Adipose tissue (tissue), 3 donors: Measurements from ENCODE around the gene HTR2B. TPM values are rescaled to one million over a fixed set of nuclear protein-coding genes. Genes with fewer than 3 reads are reported as not detected.
"Not testable (repeated sequence)": the region's sequence is repeated elsewhere in the genome, so short reads cannot be mapped to it uniquely, and the experiment has no call there.

ENCODE experiments used
- H3K27ac ChIP-seq: one replicate; pipeline ENCODE4 v1.5.1; 2013; ENCODE audit warnings: low read depth, low read length
- WGBS, 3 donors: extraction: QIAGEN DNeasy Blood & Tissue Kit; methylation state at CpG; one replicate each; pipeline ENCODE4 v1.1.7; 2013; 5-methylcytosine and 5-hydroxymethylcytosine counted together
- polyA plus RNA-seq, 3 donors: library from polyadenylated mRNA; stranded (reverse); fragments of 200-250 nt; gene quantifications; one replicate each; pipeline ENCODE4 v1.2.3, GENCODE V29; 2013
- donor health status: healthy with polysubstance abuse.
- donor health status: Bipolar disorder and iron deficiency.
- donor health status: healthy.

The HTR2B gene
- polyA plus RNA-seq: under 1 TPM; 0.05 to 0.67 (median 0.12) TPM

DNA sequence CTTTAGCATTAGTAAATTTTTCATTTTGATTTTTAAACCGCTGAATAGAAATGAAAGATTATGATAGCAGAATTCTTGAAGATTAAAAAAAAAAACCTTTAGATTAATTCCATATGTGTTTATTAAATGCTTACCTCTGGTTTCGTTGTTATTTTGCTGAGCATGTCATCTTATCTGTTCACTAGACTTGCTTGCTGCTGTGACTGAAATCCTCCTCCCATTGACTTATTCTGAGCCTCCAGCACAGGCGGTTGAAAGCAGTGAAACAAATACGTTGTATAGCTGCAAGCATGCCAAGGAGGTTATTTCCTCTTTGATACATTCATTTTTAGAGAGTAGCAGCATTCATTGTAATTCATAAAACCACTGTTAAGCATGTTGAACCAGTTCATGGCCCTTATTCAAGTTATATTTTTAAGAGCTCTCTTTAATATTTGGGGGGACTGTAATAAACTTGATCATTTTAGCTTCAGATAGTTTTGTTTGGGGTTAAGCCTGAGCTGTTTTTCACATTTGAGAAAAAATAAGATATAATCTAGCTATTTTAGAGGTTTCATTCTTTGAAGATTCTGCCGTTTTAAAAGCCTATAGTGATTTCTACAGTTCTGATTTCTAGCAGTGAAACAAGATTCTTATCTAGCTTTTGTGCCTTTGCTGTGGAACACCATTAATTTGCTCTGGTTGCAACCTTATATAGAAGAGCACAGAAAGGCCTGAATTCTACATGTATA lies at the start of gene HTR2B:
TSS of gene HTR2B (minus strand) at position 205 of the 731 bp plus-strand sequence. CDS start 1,278 bp downstream, outside the sequence.
- WGBS, 3 donors: 45 to 54% (median 51%) methylated on average over 5 of the region's 5 CpGs
- H3K27ac ChIP-seq: no peak within 1 kb of the TSS

DNA sequence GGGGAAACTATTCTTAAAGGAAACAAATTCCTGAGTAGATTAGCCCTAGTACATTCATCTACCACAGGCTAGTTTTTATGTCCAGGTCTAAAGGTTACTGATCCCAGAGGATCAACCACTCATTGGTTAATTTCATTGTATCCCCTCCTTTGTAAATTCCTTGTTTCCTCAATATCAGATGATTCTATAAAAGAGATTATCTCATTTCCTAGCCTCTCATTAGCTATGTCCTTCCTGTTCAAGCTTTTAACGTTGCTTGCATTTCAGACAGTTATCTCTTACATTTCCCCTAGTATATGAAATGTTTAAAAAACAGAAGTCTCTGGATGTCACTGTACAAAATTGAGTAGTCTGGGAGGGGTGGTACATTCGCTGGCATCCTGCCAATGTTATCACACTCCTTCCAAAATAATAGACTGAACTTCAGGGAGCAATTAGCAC lies 49.4 kb upstream of the HTR2B start:
- no peak overlapping the region for H3K27ac ChIP-seq
- WGBS, 3 donors: 17 to 52% (median 19%) methylated on average over 2 of the region's 2 CpGs

DNA sequence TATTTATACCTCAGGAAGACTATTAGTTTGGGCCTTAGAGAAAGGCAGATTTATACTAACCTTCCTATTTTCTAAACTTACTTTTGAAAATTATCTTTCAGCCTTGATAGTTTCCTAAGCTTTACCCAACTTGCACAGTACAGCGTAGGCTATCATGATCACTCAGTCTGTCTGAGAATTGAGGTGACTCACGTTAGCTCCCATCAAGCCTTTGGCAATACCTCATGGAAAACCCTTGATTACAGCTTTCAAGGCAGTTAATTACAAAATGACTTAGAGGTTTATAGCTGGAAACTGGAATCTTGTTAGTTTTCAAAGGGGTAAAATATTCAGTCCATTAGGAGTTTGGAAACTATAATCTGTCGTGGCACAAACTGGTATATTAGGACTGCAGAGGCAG lies 47.2 kb upstream of the HTR2B start:
- no peak overlapping the region for H3K27ac ChIP-seq
- 68 to 85% (median 79%) methylated on average over 3 of the region's 3 CpGs for WGBS, 3 donors

DNA sequence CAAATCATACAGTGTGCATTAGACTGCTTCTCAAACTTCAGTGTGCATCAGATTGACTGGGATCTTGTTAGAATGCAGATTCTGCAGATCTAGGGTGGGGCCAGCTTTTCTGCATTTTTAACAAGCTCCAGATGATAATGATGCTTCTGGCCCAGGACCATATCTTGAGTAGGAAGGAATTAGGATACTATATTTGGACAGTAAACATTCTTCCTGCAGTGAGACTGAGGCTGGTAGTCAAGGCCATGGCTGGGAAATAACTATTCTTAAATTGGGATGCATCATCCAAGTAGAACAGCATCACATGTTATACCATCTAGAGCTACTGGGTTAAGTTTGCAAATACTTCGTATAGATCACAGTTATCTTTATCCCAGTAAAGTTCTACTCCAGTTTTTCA lies 45.2 kb upstream of the HTR2B start:
- H3K27ac ChIP-seq: no peak overlapping the region
- WGBS, 3 donors: 52 to 72% (median 61%) methylated on average over 1 of the region's 1 CpG

DNA sequence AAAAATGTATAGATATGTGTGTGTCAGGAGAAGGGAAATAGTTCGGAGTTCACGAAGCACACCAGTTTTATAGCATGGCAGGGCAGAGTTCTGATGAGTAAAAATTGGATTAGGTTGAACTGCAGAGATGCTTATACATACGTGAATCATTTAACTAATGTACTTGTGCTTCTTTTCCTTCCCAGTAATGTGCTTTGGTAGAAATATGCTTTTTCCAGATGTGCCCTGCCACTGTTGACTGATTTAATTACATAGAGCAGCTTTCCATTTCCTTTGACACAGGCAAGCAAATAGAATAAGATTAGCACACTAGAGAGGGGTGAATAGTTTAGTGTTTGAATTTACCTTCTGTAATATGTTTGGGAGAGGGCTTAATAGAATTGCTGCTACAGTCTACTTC lies 44.6 kb upstream of the HTR2B start:
- WGBS, 3 donors: 64 to 74% (median 74%) methylated on average over 3 of the region's 3 CpGs
- H3K27ac ChIP-seq: no peak overlapping the region

DNA sequence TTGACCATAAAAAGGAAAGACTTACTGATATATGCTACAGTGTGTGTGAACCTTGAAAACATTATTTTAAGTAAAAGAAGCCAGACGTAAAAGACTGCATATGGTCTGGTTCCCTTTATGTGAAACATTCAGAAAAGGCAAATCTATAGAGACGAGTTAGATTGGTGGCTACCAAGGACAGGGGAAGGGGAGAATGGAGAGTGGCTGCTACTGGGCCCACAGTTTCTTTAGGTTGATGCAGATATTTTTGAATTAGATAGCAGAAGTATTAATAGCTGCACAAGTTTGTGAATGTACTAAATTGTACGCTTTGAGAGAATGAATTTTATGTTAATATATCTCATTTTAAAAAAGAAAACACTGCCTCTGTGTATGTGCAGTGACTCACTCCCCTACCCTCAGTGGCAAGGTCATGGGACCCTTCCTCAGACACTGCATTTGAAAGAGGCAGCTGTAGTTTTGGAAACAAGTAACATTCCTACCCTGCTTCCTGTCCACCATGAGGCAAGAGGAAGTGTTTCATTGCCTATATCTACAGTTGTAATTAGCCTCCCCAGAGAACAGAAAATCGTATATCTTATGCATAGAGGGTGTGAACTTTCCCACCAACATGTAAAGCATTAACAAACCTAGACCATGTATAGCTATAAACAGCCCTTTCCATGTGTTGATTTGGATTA lies 43.8 kb upstream of the HTR2B start:
- no peak overlapping the region for H3K27ac ChIP-seq
- 71 to 87% (median 79%) methylated on average over 4 of the region's 4 CpGs for whole genome bisulfite sequencing, 3 donors

DNA sequence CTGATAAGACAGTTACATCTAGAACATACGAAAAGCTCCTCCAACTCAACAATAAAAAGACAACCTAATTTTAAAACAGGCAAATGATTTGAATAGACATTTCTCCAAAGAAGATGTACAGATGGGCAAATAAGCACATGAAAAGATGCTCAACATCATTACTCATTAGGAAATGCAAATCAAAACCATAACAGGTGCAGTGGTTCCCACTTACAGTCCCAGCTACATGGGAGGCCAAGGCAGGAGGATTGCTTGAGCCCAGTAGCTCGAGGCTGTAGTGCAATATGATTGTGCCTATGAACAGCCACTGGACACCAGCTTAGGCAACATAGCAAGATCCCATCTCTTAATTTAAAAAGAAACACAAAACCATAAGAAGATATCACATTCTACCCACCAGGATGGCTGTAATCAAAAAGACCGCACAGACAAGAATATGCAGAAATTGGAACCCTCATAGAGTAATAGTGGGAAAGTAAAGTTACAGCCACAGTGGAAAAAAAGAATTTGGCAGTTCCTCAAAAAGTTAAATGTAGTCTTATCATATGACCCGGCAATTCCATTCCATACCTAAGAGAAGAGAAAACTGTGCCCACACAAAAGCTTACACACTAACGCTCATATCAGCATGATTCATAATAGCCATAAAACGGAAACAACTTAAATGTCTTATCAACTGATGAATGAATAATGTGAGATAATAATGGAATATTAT lies 43.1 kb upstream of the HTR2B start:
- WGBS, 3 donors: 80 to 87% (median 83%) methylated on average over 6 of the region's 6 CpGs

DNA sequence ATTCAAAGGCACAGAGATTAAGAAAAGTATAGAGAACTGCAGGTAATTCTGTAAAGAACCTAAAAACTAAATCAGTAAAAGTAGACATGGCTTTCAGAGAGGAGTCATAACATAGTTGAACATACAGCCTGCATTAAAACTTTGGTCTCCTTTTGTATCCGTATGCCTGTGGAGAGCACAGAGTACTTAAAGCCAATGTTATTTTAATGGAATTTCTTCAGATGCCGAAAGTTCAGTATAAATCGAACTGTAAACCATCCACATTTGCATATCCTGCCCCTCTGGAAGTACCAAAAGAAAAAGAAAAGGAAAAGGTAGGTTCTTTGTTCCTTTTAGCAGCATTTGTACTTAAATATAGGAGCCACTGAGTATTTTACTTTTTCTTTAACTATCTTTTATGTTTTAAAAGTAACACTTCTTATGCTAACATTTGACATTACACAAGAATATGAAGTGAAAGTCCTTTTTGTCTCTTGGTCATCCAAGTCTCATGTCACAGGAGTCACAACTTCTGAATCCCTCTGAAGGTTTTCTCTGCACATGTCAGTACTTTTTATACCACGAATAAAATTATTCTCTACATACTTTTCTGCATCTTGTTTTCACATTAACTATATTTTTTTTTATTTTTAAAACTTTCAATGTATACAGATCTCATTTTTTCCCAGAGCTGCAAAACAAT lies 38.7 kb upstream of the HTR2B start:
- 90 to 95% (median 92%) methylated on average over 4 of the region's 4 CpGs for WGBS, 3 donors
- no peak overlapping the region for H3K27ac ChIP-seq

More for the DNA sequence above, 43.1 kb upstream of the HTR2B start:
- H3K27ac ChIP-seq: no peak overlapping the region

DNA sequence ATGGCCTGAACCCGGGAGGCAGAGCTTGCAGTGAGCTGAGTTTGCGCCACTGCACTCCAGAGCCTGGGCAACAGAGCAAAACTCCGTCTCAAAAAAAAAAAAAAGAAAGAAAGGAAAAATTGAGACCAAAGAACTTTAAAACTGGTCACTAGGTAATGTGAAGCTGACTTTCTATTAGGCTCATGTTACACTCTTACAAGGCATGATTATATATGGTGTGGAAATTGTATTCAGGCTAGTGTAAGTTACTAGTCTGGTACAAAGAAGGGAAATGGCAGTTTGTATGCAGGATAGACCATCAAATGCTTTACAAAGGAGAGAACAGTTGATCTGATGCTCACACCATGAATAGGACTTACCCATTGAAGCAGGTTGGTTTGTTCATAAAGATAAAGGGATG lies 38.2 kb upstream of the HTR2B start:
- 98% methylated on average over 3 of the region's 3 CpGs for WGBS, 3 donors

DNA sequence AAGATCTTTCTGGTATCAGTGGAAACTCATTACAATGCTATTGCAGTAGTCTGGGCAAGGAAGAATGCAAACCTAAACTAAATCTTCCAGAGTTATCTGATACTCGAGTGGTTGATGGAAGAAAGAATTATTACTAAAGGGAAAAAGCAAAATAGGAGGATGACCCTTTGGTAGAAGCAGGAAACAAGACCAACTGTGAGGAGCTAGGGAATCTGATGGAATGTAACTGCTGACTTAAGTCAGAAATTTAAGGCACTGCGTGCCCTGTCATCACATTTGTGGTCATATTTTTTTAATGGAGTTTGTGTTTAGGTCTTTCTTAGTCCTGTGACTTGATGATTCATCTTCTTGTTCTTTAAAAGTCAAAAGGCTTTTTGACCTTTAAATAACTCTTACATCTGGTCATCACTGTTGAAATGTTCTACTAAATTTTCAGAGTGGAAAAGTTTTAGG lies 37.1 kb upstream of the HTR2B start:
- H3K27ac ChIP-seq: no peak overlapping the region
- WGBS, 3 donors: 57 to 73% (median 57%) methylated on average over 2 of the region's 2 CpGs

More for the DNA sequence above, 38.2 kb upstream of the HTR2B start:
- no peak overlapping the region for H3K27ac ChIP-seq

DNA sequence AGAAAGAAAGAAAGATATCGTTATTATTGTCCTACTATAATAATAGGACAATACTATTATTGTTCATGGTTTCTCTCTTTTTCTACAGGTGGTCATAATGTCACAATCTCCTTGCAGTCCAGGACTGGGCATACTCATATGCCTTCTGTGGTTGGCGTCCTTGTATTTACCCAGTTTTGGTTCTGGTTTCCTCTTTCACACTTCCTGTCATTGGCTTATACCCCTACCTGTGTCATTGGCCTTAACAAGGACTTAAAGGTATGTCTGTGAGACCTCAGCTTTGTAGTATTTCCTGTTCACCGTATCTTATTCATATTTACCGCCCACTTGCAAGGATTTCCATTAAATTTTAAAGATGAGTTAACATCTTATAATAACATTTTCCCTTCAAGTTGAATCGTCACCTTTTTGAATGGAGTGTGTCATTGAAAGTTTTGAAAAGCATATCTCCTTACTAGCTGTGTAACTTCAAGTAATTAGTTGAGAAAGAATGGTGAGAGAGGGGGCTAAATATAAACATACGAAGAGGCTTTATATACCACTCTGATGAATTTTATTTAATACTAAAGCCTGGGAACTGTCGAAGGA lies 36.5 kb upstream of the HTR2B start:
- no peak overlapping the region for H3K27ac ChIP-seq
- WGBS, 3 donors: 76 to 87% (median 77%) methylated on average over 7 of the region's 7 CpGs

DNA sequence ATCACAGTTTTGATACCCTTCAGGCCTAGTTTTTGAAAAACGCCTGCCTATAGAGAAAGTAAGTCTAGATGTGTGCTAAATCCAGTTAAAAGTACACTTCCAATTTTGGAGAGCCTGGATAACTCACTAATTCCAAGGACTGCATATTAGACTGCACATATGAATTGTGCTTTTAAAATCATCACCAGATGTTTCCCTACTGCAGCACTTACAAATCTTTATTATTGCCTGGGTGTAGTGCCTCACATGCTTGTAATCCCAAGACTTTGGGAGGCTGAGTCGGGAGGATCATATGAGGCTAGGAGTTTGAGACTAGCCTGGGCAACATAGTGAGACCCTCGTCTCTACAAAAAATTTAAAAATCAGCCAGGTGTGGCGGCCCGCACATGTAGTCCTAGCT lies 35.9 kb upstream of the HTR2B start:
- 97 to 98% (median 98%) methylated on average over 5 of the region's 5 CpGs for WGBS, 3 donors
- no peak overlapping the region for H3K27ac ChIP-seq

DNA sequence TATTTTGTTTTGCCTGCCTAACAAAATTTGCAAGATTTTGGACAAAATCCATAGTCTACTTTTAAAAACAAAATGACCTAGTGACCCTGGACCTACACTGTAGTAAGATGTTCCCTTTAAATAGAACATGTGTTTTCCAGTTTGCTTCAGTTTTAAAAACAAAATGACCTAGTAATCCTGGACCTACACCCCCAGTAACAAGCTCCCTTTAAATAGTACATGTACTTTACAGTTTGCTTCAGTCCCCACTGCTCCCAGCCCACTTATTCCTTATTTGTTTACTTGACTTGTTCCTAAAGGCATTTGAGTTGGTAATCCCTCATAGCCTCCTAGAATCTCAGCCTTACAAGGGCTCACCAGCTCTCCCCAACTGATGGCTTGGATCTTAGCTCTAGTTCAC lies 34.5 kb upstream of the HTR2B start:
- no peak overlapping the region for H3K27ac ChIP-seq

DNA sequence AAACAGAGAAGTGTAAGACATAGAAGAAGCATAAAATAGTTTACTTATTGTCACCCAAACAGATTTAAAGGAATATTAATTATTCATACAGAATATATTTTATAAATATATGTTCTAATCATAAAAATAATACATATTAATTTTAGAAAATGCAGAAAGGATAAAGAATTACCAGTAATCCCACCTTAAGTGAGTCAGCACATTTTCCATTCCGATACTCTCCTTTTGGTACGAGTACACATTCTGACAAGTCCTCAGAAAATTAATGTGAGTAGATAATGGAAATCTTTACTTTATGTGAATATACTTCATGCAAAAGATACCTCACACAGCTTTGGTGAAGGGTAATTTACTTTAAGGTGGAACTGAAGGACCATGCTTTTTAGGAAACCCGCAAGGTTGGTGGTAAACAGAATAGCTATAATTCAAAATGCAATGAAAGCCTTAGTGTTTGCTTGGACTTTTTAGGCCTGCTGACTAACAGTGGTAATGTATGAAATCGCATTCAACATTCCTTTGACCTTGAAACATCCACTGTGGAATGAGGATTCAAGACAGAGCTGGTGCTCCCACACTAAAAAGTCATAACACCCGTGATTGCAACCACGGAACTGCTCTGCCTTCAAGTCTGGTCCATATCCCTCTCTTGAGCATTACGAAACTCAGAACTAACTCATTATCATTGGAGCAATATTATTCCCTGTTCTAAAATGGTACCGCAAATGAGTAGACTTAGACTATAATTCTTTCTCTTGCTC lies 28.1 kb upstream of the HTR2B start:
- 80 to 84% (median 83%) methylated on average over 8 of the region's 8 CpGs for WGBS, 3 donors
- H3K27ac ChIP-seq: no peak overlapping the region

DNA sequence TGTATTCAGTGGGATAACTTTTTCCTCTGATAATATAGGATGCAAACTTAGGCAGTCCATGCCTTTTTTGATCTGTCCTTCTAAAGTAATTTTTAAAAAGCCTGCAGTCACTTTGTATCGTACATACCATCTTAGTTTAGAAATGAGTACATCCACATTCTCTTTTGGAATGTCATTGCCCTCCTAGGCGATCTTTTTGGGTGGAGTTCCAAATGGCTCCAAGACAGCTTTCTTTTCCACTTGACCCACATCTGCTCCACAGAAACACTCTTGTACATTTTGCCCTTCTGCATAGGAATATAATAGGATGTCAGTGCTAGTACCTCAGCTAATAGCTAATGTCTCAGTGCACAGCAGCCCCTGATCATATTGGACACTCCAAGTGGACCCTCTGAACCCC lies 21.8 kb upstream of the HTR2B start:
- WGBS, 3 donors: 84 to 97% (median 88%) methylated on average over 2 of the region's 2 CpGs
- no peak overlapping the region for H3K27ac ChIP-seq

DNA sequence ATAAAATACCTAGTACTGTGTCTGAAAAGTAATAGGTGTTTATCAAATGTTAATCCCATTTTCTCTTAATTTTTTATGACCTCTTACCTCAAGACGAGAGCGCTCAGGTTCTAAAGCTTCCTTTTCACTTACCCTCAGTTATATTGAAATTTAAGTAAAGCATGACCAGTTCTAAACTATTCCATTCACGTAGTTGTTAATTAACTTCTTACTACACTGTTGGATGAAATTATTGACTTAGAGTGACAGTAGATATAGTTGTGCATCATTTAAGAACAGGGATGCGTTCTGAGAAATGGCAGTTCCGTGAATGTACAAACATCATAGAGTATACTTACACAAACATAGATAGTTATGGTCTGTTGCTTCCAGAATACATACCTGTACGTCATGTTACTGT lies 20.1 kb upstream of the HTR2B start:
- no peak overlapping the region for H3K27ac ChIP-seq
- whole genome bisulfite sequencing, 3 donors: 98% methylated on average over 6 of the region's 6 CpGs

DNA sequence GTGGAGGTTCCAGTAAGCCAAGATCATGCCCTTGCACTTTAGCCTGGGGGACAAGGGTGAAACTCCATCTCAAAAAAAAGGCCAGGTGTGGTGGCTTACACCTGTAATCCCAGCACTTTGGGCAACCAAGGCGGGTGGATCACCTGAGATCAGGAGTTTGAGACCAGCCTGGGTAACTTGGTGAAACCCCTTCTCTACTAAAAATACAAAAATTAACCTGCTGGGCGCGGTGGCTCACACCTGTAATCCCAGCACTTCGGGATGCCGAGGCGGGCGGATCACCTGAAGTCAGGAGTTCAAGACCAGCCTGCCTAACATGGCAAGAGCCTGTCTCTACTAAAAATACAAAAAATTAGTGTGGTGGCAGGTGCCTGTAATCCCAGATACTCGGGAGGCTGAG lies 16.0 kb upstream of the HTR2B start:
- WGBS, 3 donors: 95 to 98% (median 98%) methylated on average over 8 of the region's 8 CpGs
- not testable (repeated sequence) for H3K27ac ChIP-seq

DNA sequence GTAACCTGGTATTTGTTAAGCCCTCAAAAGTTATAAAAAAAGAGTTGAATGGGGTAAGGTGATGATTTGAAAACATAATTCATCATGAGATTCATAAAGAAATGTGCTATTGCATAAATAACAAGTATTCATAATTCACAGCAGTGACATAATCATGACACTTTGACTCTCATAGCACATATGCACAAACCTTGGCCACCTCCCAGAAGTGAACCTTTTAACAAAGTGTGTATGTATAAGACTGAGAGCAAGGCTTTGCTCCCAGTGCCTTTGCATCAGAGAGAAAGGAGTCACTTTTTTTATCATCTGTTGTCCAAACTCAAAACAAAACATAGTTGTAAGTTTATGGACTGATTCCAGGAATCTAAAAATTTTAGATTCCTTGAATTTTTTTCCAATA lies 15.0 kb upstream of the HTR2B start:
- H3K27ac ChIP-seq: no peak overlapping the region
